GM19043 (cell line): ENCODE results near the gene GTSF1L.

ENCODE experiments used
- ATAC-seq: cut with Tn5 transposase; IDR thresholded peaks from one replicate; pipeline ENCODE4 v1.9.1; 2021; ENCODE audit warnings: low read depth; ENCODE audit not compliant: unreplicated experiment

GTSF1L gene

DNA sequence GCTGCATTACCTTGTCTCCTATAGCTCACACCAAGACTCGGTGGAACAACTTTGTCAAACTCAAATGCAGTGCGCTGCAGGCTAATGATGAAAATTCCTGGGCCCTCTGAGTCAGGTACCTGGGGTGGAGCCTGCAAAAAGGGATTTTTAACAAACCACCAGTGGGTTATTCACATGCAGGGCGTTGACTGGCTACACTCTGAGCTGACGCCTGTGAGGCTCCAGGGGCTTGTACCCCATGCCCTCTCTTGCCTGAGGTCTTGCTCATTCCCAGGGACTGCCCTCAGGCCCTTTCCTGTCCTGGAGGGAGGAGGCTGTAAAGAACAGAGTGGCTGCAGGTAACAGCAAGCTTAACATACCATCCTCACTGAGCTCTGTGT lies 9.2 kb downstream of the GTSF1L start:
- no peak for ATAC-seq

DNA sequence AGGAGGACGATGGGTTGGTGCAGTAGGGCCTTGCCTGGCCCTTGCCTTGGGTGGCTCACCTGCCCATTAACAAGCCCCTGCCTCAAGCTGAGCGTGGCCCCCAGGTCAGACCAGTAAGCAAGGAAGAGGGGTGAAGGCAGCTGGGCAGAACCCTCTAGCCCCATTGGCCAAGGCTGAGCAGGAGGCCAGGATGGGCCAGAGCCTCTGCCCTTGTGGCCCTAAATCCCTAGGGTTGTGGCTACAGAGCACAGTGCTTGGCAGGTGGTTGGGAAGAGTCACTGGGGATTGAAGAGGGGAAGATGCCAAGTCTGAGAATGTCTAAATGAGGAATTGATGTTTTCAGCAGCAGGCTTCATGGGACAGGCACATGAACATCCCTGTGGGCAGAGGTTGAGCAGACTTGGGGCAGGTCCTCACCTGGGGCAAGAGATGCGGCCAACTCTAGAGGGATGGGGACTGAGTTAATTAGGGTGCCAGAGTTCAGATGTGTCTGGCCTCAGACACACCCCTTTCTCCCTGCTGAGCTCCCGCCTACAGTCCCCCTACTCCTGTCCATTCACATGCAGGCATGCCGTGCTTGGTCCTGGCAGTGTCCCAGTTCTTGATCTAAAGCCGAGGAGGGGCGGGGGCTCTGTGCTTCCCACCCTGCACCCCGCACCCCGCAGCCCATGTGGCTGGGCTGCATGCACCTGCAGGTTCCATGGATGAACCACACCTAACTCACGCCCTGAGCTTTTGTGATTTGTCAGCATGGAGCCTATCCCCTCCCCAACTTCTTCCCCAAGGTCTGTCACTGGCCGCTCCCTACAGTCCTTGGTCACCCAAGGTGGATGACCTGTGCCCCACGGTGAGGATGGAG lies 9.8 kb downstream of the GTSF1L start:
- ATAC-seq, result no peak

DNA sequence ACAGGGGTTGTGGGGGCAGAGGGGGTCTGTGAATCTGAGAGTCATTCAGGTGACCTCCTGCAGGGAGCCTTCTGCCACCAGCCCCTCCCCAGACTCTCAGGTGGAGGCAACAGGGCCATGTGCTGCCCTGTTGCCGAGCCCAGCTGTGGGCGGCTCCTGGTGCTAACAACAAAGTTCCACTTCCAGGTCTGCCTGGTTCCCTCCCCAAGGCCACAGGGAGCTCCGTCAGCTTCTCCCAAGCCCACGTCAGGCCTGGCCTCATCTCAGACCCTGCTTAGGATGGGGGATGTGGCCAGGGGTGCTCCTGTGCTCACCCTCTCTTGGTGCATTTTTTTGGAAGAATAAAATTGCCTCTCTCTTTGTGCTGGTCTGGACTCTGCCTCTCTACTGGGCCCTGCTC lies 10.7 kb downstream of the GTSF1L start:
- no peak for ATAC-seq

DNA sequence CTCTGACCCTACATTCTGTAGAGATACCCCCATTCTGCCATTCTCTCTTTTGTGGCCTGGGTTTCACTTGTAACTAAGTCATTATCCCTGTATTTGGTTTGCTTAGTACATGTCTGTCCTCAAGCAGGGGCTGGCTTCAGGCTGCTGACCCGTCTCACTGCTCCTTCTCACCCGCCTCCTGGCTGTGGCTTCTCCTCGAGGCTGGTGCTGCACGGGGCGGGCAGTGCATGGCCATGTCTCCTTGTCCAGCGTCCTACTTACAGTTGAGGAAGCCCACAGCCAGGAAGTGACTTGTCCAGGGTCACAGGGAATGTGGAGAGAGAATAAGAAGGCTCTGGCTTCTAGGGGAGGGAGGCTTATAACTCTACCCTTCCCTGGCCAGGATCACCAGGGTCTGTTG lies 11.3 kb downstream of the GTSF1L start:
- no peak for ATAC-seq

DNA sequence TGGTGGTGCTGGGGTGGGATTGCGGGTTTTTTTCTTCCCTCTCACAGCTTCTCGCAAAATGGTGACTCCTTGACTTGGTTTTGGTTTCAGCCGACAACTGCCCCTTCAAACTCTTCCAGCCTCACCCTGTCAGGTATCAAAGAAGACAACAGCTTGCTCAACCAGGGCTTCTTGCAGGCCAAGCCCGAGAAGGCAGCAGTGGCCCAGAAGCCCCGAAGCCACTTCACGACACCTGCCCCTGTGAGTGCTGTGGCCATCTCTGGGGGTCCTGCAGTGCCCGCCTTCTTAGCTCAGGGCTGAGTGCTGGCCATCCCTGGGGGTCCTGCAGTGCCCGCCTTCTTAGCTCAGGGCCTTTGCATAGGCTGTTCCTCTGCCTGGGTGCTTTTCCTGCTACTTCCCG lies 11.8 kb downstream of the GTSF1L start:
- ATAC-seq, result no peak

DNA sequence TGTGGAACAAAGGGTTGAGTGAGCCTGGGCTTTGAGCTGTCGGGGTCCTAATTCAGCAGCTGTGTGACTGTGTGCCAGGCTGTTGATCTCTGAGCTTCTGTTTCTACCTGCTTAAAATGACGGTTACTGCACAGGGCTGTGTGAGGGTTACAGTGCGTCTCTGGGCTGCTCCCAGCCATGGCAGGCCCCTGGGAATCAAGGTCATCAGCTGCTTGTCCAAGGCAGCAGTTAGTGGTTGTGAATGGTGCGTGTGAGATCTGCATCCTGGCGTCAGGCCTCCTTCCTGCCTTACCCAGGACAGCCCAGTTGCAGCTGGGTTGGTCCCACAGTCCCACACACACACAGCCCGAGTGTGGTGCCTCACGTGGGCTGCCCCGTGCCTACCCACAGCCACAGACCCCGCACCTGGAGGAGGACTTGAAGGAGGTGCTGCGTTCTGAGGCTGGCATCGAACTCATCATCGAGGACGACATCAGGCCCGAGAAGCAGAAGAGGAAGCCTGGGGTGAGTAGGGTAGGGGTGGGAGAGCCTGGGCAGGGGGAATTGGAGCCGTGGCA lies 15.6 kb downstream of the GTSF1L start:
- ATAC-seq, result no peak

DNA sequence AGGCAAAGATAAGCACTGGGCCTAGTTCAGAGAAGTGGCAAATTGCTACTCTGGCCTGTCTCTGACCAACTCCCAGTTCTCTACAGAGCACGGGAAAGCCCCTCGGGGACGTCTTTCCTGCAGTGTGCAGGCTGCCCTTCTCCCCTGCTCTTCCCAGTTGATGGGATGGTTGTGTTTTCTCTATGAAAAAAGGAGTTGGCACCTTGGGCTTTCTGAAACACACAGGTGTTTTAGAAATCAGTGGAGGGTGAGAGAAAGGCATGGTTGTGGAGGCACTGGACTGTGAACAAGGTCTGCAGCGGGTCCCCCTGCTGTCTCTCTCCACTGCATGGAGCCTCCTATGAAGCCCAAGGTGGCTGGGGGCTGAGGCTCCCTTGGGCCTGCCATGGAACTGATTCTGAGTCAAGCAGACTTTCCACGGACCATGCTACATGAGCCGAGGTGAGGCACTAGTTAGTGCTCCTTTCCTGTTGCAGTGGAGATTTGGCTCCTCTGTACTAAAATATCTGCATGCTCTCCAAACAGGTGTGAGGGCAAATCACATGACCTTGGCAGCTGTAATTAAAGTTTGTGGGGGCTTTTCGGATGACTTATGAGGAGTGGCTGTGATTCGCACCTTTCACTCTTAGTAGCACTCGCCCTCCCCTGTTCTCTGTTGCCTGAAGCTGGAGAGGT lies 16.3 kb downstream of the GTSF1L start:
- ATAC-seq, result no peak

DNA sequence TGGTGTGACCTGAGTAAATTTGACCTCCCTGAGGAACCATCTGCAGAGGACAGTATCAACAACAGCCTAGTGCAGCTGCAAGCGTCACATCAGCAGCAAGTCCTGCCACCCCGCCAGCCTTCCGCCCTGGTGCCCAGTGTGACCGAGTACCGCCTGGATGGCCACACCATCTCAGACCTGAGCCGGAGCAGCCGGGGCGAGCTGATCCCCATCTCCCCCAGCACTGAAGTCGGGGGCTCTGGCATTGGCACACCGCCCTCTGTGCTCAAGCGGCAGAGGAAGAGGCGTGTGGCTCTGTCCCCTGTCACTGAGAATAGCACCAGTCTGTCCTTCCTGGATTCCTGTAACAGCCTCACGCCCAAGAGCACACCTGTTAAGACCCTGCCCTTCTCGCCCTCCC lies 24.3 kb downstream of the GTSF1L start:
- no peak for ATAC-seq

DNA sequence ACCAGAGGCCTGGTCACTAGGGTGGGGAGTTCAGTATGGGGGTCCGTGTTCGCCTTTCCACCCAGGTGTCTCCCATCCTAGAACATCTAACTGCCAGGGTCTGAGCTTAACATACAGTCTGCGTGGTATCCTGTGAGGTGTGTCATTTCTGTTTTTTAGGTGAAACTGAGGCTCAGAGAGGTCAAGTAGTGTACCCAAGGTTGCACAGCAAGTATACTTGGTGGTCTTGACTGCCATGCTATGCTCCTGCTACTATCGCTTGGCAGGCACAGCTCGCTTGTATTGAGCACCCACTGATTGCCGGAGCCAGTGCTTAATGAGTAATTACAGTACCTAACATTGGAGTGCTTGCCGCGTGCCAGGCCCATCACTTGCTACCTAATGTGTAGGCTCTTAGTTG lies 26.2 kb downstream of the GTSF1L start:
- no peak for ATAC-seq

DNA sequence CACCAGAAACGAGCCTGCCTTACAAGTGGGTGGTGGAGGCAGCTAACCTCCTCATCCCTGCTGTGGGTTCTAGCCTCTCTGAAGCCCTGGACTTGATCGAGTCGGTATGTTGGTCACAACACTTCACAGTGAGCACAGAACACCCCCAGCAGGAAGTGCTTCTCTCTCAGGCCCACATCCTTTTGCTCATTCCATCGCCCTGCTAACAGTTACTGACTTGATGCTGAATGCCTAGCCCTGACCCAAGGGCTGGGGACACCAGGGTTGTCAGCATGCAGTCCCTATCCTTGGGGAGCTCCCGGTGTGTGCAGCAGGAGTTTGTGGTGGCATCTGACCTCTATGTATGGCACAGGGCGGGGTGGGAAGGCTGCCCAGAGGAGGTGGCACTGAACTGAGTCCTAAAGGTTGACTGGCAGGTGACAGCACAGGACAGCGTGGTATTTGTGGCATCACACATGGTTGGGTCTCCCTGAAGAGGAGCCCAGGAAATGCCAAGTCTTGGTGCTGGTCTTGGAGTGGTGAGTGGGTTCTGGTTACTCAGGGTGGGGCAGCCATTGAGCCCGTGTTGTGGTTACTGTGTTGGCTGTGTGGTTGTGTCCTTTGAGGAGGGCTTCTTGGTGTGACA lies 26.7 kb downstream of the GTSF1L start:
- no peak for ATAC-seq

DNA sequence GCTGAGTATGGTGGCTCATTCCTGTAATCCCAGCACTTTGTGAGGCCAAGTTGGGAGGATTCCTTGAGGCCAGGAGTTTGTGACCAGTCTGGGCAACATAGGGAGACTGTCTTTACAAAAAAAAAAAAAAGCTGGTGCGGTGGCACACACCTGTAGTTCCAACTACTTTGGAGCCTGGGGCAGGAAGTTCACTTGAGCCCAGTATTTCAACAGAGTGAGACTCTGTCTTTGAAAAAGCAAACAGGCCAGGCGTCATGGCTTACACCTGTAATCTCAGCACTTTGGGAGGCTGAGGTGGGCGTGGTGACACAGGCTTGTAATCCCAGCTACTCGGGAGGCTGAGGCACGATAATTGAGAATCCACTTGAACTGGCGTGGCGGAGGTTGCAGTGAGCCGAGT lies 31.2 kb downstream of the GTSF1L start:
- ATAC-seq, result no peak

DNA sequence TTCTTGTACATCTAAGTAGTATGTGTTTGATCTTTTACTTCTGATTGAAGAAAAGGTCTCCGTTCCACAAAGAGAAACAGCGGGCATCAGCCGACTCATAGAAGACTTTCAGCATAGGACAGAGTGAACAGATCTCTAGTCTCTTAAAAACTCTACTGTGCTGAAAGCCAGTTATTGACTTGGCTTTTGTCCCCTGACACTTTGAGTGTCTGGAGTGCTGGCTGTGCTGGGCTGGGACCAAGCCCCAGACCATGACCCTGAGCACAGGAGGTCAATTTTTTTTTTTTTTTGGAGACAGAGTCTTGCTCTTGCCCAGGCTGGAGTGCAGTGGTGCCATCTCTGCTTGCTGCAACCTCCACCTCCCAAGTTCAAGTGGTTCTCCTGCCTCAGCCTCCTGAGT lies 32.0 kb downstream of the GTSF1L start:
- ATAC-seq, result no peak

DNA sequence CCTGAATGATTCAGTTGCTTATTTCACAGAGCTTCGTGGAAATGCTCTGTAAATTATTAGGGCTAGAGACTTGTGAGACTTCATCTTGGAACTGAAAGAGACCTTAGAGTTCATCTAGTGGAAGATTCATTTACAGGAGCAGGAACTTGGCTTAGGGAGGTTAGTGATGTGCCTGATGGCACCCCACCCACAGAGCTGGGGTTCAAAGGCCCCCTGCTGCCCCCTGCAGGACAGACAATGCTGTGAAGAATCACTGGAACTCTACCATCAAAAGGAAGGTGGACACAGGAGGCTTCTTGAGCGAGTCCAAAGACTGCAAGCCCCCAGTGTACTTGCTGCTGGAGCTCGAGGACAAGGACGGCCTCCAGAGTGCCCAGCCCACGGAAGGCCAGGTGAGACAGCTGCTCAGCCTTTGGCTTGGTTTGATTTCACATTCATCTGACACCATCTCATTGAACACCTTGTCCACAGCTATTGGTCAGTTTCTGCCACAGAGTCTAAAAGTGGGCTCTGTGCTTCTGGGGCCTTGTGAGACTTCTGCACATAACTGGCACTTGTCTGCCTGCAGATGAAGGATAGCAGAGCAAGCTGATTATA lies 34.8 kb downstream of the GTSF1L start:
- no peak for ATAC-seq

DNA sequence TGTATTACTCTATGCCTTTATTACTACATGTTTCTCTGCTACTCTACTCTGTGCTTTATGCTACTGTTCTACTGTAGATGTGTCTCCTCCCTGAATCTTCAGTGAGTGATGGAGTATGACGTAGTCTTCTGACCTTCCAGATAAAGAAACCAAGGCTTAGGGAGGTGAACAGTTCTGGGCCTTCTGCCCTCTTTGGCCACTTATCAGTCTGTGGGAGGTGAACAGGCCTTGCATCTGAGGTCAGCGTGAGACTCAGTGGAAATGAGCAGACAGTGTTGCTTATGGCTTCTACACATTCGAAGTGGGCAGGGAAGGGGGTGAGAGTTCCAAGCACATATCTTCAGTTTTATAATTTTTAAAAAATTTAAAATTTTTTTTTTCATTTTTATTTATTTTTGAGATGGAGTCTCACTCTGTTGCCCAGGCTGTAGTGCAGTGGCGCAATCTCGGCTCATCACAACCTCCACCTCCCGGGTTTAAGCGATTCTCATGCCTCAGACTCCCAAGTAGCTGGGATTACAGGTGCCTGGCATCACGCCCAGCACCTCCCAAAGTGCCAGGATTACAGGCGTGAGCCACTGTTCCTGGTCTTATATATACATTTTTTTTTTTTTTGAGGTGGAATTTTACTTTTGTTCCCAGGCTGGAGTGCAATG lies 35.7 kb downstream of the GTSF1L start:
- ATAC-seq, result no peak

DNA sequence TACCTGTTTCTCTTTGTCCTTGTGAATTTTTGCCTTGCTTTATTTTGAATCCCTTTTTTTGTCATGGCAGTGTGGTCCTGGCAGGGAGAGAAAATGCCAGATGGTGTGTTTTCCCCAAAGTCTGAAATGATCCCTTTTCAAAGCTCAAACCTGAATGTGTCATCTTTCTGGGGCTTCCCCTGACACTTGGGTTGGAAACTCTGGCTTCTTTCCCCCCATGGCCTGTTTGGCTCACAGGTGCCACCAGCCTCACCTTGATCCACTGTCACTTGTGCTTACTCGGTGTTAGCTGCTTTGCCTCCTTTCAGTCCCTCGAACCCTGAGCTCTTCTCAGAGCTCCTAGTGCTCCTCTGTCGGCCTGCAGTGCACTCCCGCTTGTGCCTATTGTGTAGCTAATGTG lies 37.6 kb downstream of the GTSF1L start:
- ATAC-seq, result no peak

DNA sequence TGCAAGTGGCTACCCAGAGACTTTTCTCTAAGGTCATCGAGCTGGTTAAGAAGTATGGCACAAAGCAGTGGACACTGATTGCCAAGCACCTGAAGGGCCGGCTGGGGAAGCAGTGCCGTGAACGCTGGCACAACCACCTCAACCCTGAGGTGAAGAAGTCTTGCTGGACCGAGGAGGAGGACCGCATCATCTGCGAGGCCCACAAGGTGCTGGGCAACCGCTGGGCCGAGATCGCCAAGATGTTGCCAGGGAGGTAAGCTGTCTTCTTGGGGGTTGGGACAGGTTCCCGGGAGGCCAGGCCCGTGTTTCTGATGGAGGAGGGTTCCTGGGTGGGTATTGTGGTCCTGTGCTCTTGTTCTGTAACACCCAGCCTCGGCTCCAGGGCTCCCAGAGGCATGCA lies 40.0 kb downstream of the GTSF1L start:
- no peak for ATAC-seq

DNA sequence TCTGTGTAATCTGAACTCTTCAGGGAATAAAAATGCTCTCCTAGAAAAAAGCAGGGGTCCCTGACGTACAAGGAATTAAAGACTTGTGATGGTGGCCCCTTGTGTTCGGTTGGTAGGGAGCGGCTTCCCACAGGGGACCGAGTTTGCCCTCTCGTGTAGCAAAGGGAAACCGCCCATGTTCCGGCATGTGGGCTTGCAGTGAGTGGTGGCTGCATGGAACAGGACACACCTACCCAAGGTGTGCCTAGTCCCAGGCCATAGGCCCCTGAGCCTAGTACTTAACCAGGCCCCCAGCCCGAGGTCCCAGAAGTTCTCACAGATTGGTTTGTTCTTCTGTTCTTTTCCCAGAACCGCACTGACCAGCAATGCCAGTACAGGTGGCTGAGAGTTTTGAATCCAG lies 44.4 kb downstream of the GTSF1L start:
- ATAC-seq, result peak; percentile 20

DNA sequence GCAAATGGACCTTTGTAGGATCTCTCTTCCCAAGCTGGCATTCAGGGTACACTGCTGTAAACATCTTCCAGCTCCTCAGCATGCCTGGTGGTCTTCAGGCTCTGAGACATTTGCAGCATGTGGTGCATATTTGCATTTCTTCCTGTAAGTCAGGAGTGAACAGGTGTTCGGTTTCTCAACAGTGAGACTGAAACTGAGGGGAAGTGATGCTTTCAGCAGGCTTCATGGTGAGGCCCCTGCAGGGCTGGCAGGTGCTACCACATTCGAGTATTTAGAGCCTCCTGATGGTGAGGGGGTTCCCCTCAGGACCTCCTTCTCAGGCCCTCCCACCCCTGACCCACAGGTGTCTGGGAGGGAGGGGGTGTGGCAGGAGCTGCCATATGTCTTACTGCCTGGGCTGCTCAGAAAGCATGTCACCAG lies 44.8 kb downstream of the GTSF1L start:
- peak; percentile 95 for ATAC-seq

DNA sequence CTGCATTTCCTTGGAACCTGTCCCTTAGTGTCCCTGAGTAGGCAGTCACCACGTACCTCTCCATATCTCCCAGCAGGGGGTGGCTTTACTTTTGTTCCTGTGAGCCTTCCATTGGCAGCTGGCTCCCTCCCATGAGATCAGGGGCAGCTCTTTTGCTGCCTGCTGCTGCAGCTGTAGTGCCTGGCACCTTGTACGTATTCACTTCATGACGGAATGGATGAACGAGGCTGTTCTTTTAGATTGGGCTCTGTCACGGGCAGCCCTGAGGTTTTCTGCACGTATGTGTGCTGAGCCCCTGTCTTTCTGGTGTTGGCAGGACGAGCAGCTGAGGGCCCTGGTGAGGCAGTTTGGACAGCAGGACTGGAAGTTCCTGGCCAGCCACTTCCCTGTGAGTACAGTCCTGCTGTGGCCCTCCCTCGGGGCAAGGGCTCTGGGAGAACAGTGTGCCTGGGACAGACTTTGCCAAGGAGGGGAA lies 45.3 kb downstream of the GTSF1L start:
- no peak for ATAC-seq

DNA sequence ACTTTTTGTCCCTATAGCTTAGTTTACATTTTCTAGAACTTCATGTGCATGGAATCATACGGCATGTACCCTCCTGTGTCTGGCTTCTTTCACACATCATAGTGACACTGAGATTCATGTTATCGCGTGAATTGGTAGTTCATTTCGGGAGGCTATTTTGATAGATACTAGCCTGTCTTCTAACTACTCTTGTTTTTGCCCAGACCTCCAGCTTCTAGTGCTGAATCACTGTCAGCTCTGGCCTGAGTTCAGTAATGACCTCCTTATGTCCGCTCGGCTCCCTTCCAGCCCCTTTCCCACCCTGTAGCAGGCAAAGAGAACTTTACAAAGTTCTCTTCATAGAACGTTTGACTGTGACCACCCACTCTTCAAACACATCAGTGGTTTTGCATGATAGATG lies 45.8 kb downstream of the GTSF1L start:
- ATAC-seq, result no peak
